Measurements from ENCODE around the gene MCU. TPM values are rescaled to one million over a fixed set of nuclear protein-coding genes. Genes with fewer than 3 reads are reported as not detected.

MCU gene
- total RNA-seq, 2 experiments from 2014 or later, result 9.4 to 9.9 TPM

DNA sequence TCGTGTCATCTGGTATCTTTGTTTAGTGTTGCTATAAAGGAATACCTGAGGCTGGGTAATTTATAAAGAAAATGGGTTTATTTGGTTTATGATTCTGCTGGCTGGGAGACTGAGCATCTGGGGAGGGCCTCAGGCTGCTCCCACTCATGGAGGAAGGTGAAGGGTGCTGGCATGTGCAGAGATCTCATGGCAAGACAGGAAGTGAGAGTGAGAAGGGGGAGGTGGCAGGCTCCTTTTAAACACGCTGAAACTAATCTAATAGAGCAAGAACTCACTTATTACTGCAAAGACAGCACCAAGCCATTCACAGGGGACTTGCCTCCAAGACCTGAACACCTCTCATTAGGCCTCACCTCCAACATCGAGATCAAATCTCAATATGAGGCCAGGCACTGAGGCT, 212.9 kb downstream of the MCU start:
- Histone ChIP-seq H3K36me3 (ENCODE audit: insufficient read depth, low read length) (no peaks in the 10 kb centered on the region), H2AFZ (ENCODE audit: low read length) (0 out of 2 replicates have a peak overlapping the region, but pooled peaks have one; percentile 25), H3K4me1 (ENCODE audit: insufficient read depth, low read length, poor library complexity, severe bottlenecking) (no peaks in the 10 kb centered on the region), H3K9me2 (ENCODE audit: insufficient read depth, low read length) (no peaks in the 10 kb centered on the region), H4K20me1 (ENCODE audit: insufficient read depth, low read length) (no peaks in the 10 kb centered on the region), H3K9me3 (ENCODE audit: low read length) (no peaks in the 10 kb centered on the region), H3K4me2 (ENCODE audit: low read length) (no peak overlapping the region), H3K4me3 (ENCODE audit: low read depth, low read length, poor library complexity, severe bottlenecking) (no peak overlapping the region), H3K27ac (ENCODE audit: low read depth, low read length, poor library complexity, severe bottlenecking) (no peak overlapping the region), H3K79me2 (ENCODE audit: insufficient read depth, low read depth, low read length) (no peaks in the 10 kb centered on the region)
- intact Hi-C loops (cut with micrococcal nuclease; ENCODE audit: unreplicated experiment), result no loop called here
- peak; percentile 7 for DNase-seq (ENCODE audit: low spot score)
- ChIA-PET POLR2A (no interaction called here), CTCF (ENCODE audit: unreplicated experiment) (no interaction called here)
- TF ChIP-seq EZH2phosphoT487 (IDR thresholded peaks at IDR 0.05; ENCODE audit: borderline replicate concordance, low read depth, low read length), result no peak
- TF ChIP-seq, protein P1, sequence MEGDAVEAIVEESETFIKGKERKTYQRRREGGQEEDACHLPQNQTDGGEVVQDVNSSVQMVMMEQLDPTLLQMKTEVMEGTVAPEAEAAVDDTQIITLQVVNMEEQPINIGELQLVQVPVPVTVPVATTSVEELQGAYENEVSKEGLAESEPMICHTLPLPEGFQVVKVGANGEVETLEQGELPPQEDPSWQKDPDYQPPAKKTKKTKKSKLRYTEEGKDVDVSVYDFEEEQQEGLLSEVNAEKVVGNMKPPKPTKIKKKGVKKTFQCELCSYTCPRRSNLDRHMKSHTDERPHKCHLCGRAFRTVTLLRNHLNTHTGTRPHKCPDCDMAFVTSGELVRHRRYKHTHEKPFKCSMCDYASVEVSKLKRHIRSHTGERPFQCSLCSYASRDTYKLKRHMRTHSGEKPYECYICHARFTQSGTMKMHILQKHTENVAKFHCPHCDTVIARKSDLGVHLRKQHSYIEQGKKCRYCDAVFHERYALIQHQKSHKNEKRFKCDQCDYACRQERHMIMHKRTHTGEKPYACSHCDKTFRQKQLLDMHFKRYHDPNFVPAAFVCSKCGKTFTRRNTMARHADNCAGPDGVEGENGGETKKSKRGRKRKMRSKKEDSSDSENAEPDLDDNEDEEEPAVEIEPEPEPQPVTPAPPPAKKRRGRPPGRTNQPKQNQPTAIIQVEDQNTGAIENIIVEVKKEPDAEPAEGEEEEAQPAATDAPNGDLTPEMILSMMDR (conservative IDR thresholded peaks at IDR 0.05; ENCODE audit: low read length), result no peak
- no TSS peak for BruUV-seq (replicated peaks)

GRCh38 chr10:72906446-72906845, 214.5 kb downstream of the MCU start:
- no peaks in the 10 kb centered on the region for H3K9me2 ChIP-seq (ENCODE audit: insufficient read depth, low read length)

GRCh38 chr10:72910705-72911104, 218.8 kb downstream of the MCU start:
- H2AFZ ChIP-seq (ENCODE audit: low read length), result no peak overlapping the region

More at GRCh38 chr10:72906446-72906845, 214.5 kb downstream of the MCU start:
- ChIA-PET CTCF (ENCODE audit: unreplicated experiment) (no interaction called here), POLR2A (no interaction called here)
- H3K27ac ChIP-seq (ENCODE audit: low read depth, low read length, poor library complexity, severe bottlenecking), result no peak overlapping the region
- no peaks in the 10 kb centered on the region for H3K9me3 ChIP-seq (ENCODE audit: low read length)
- no peak overlapping the region for H3K4me2 ChIP-seq (ENCODE audit: low read length)
- H3K79me2 ChIP-seq (ENCODE audit: insufficient read depth, low read depth, low read length), result no peaks in the 10 kb centered on the region
- no peaks in the 10 kb centered on the region for H3K36me3 ChIP-seq (ENCODE audit: insufficient read depth, low read length)
- H3K4me3 ChIP-seq (ENCODE audit: low read depth, low read length, poor library complexity, severe bottlenecking), result no peak overlapping the region
- H2AFZ ChIP-seq (ENCODE audit: low read length), result no peak overlapping the region
- BruUV-seq (replicated peaks), result no TSS peak
- intact Hi-C loops (cut with micrococcal nuclease; ENCODE audit: unreplicated experiment), result no loop called here
- H3K4me1 ChIP-seq (ENCODE audit: insufficient read depth, low read length, poor library complexity, severe bottlenecking), result no peaks in the 10 kb centered on the region
- no peak for DNase-seq (ENCODE audit: low spot score)
- no peaks in the 10 kb centered on the region for H4K20me1 ChIP-seq (ENCODE audit: insufficient read depth, low read length)
- TF ChIP-seq, protein P1 (conservative IDR thresholded peaks at IDR 0.05; ENCODE audit: low read length), result no peak
- TF ChIP-seq EZH2phosphoT487 (IDR thresholded peaks at IDR 0.05; ENCODE audit: borderline replicate concordance, low read depth, low read length), result no peak

More at GRCh38 chr10:72910705-72911104, 218.8 kb downstream of the MCU start:
- no peak for DNase-seq (ENCODE audit: low spot score)
- Histone ChIP-seq H4K20me1 (ENCODE audit: insufficient read depth, low read length) (no peaks in the 10 kb centered on the region), H3K79me2 (ENCODE audit: insufficient read depth, low read depth, low read length) (no peaks in the 10 kb centered on the region), H3K4me2 (ENCODE audit: low read length) (no peak overlapping the region), H3K4me3 (ENCODE audit: low read depth, low read length, poor library complexity, severe bottlenecking) (no peak overlapping the region), H3K27ac (ENCODE audit: low read depth, low read length, poor library complexity, severe bottlenecking) (no peak overlapping the region), H3K9me2 (ENCODE audit: insufficient read depth, low read length) (no peaks in the 10 kb centered on the region), H3K9me3 (ENCODE audit: low read length) (no peaks in the 10 kb centered on the region), H3K4me1 (ENCODE audit: insufficient read depth, low read length, poor library complexity, severe bottlenecking) (no peaks in the 10 kb centered on the region), H3K36me3 (ENCODE audit: insufficient read depth, low read length) (no peaks in the 10 kb centered on the region)
- ChIA-PET CTCF (ENCODE audit: unreplicated experiment) (no interaction called here), POLR2A (no interaction called here)
- no TSS peak for BruUV-seq (replicated peaks)
- TF ChIP-seq, protein P1 (conservative IDR thresholded peaks at IDR 0.05; ENCODE audit: low read length), result no peak
- no peak for TF ChIP-seq EZH2phosphoT487 (IDR thresholded peaks at IDR 0.05; ENCODE audit: borderline replicate concordance, low read depth, low read length)
- intact Hi-C loops (cut with micrococcal nuclease; ENCODE audit: unreplicated experiment), result no loop called here
